Brain microvascular endothelial cell (primary cell): ENCODE measurements around the gene TMEM79.
A peak's percentile ranks its signal among the peaks of the same experiment; 100 is the strongest.

Experiments used
- DNase-seq: peaks from one replicate; pipeline ENCODE4 v3.0.0-alpha.2; 2020
- H3K27ac ChIP-seq: fragments of 250-450 bp; sonication (Bioruptor Pico); 2 replicates; pipeline ENCODE4 v1.5.1; 2020; ENCODE audit warnings: mild to moderate bottlenecking, moderate library complexity
- H3K27me3 ChIP-seq: fragments of 250-450 bp; sonication (Bioruptor Pico); replicated peaks from 2 replicates; pipeline ENCODE4 v1.5.1; 2020; ENCODE audit warnings: mild to moderate bottlenecking
- H3K36me3 ChIP-seq: fragments of 250-450 bp; sonication (Bioruptor Pico); replicated peaks from 2 replicates; pipeline ENCODE4 v1.5.1; 2020; ENCODE audit warnings: mild to moderate bottlenecking
- H3K4me3 ChIP-seq: 2 replicates; pipeline ENCODE4 v1.5.1; 2011; ENCODE audit warnings: low read depth, mild to moderate bottlenecking, control low read depth, low read length, moderate library complexity
- CTCF ChIP-seq: IDR thresholded peaks from 2 replicates; pipeline ENCODE4 v1.5.1; 2011; ENCODE audit warnings: low read depth, mild to moderate bottlenecking, moderate library complexity, low read length, control low read depth, inconsistent platforms; ENCODE audit errors: missing control alignments
- in situ Hi-C: cut with HindIII; loops from 2 replicates; pipeline ENCODE4 v1.10.0; 2017; ENCODE audit warnings: low sequenced_read_pairs, low pct_ligation_motif_present

Gene TMEM79

DNA sequence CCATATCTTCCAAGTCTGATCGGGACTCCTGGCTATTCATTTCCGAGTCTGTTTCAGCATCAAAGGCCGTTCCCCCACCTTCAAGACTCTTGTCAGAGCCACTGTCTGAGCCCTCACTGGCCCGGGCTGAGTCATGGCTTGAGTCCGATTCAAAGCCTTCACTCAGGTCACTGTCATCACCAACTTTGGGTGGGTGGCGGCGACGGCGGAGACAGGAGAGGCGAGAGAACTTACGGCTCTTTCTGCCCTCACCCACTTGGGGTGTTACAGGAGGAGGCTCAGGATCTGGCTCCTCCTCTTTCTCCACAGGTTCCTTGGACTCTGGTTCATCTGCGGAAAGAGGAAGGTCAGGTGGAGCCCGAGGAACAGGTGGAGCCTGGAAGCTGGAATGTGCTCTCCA is 18.1 kb upstream of the TMEM79 start:
- in situ Hi-C loops: no loop called here
- Histone ChIP-seq H3K4me3 (no peak overlapping the region), H3K36me3 (peaks cover 85% of the 10 kb centered on the region), H3K27me3 (no peaks in the 10 kb centered on the region), H3K27ac (no peak overlapping the region)
- DNase-seq: no peak
- TF ChIP-seq CTCF: no peak

- peak; percentile 27 for DNase-seq
- no peaks in the 10 kb centered on the region for H3K27me3 ChIP-seq
- no peak overlapping the region for H3K4me3 ChIP-seq
- in situ Hi-C loops: no loop called here
- no peak for TF ChIP-seq CTCF
- H3K27ac ChIP-seq: no peak overlapping the region
- H3K36me3 ChIP-seq: peaks cover 84% of the 10 kb centered on the region
Observed at GRCh38 chr1:156268336-156268735, 15.8 kb upstream of the TMEM79 start.

DNA sequence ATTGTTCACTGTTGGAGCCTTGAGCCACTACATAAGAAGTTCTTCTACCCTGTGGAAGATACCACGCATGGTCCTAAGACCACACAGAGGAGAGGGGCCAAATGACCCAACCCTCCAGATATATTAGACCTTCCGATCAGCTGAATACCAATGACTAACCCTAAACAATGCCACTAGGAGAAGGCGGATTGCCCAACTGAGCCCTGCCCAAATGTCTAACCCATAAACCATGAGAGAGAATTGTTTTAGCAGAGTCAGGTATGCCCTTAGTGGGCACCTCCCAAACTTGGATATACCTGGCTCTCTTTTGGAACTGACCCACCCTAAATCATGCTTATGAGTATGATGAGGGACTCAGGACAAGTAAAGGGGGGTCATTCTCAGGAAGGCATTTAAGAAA is 13.8 kb upstream of the TMEM79 start:
- H3K36me3 ChIP-seq: peaks cover 82% of the 10 kb centered on the region
- H3K27ac ChIP-seq: no peak overlapping the region
- in situ Hi-C loops: no loop called here

DNA sequence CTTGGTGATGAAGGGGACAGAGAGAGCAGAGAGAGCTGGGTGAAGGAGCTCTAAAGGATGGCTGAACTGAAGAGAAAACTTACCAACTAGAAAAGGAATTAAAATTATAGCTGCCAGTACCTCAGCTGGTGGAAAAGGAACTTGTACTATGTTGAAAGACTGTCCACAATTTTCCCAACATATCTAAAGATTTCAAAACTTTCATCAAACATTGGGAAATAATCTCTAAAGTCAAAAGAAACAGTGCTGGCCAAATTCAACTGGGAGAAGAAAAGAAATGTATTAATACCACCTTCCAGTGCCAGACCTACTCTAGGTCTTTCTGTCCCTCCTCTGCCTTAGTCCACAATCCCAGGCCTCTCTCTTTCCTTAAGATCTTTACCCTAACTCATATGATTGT is 7.6 kb upstream of the TMEM79 start:
- no peaks in the 10 kb centered on the region for H3K27me3 ChIP-seq
- H3K27ac ChIP-seq: no peak overlapping the region
- TF ChIP-seq CTCF: no peak
- H3K4me3 ChIP-seq: no peak overlapping the region
- no peak for DNase-seq
- in situ Hi-C loops: no loop called here
- H3K36me3 ChIP-seq: peaks cover 50% of the 10 kb centered on the region

More for the DNA sequence above, 13.8 kb upstream of the TMEM79 start:
- DNase-seq: no peak
- no peak overlapping the region for H3K4me3 ChIP-seq
- no peak for TF ChIP-seq CTCF
- no peaks in the 10 kb centered on the region for H3K27me3 ChIP-seq

DNA sequence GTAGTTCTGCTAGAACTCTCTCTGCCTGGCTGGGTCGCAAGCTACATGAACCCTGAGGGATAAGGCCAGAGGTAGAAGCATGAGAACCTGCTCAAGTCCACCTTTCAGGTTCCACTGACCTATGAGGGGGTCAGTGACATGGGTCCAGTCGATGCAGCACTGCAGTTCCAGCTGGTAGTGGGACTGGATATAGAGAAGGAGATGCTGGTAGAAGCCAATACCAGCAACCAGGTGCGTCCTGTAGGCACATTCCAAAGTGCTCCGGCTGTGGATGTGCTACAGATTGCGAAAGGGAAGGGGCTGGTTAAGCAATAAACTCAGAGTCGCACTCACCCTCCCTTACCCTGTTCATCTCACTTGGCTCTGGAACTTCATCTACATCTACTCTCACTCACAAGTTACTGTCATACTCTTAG is 7.2 kb upstream of the TMEM79 start:
- TF ChIP-seq CTCF: no peak
- in situ Hi-C loops: no loop called here
- H3K4me3 ChIP-seq: no peak overlapping the region
- no peaks in the 10 kb centered on the region for H3K27me3 ChIP-seq
- DNase-seq: no peak
- H3K36me3 ChIP-seq: peaks cover 46% of the 10 kb centered on the region
- no peak overlapping the region for H3K27ac ChIP-seq

DNA sequence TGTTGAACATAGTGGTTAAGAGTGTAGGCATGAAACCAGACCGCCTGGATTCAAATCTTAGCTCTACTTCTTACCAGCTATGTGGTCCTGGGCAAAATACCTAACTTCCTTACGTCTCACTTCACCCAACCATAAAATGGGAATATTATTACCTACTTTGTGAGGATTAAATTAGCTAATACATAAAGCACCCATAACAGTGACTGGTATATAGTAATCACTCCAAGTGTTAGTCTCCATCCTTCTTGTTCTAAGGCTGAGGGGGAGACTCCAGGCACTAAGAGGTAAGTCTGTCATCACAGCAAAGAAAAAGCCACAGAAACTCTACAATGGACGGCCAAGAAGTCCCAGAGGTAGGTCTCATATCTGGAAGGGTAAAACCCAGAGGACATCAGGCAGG is 4.3 kb upstream of the TMEM79 start:
- Histone ChIP-seq H3K4me3 (no peak overlapping the region), H3K27ac (no peak overlapping the region), H3K36me3 (peaks cover 24% of the 10 kb centered on the region), H3K27me3 (no peaks in the 10 kb centered on the region)
- no peak for DNase-seq
- in situ Hi-C loops: no loop called here
- TF ChIP-seq CTCF: no peak
